GM19099 (cell line): ENCODE measurements around the gene SSC5D.

ENCODE experiments used
- POLR2A ChIP-seq: IDR thresholded peaks from 3 replicates; pipeline ENCODE4 v1.6.1; 2011; ENCODE audit warnings: low read depth; ENCODE audit not compliant: insufficient read length; ENCODE audit errors: extremely low read depth

The SSC5D gene

GRCh38 chr19:55462722-55463121 lies 25.5 kb upstream of the SSC5D start:
- TF ChIP-seq POLR2A = no peak

DNA sequence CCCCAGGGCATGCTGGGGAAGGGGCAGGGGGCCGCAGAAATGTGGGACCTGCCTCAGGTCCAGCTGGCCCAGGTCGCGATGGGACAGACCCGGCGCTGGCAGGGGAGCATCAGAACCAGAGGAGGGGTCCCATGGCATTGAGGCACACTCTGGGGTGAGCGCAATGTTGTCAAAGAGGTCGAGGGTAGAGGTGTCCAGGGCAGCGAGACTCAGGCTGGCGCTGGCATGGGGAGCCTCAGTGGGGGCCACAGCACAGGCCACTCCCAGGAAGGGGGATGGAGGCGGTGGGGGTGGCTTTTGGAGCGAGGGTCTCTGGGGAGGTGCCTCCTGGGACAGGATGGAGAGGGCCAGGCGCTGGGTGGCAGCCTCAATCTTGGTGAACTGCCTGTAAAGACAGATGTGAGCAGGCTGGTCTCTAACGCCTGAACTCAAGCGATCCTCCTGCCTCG lies 24.6 kb upstream of the SSC5D start:
- TF ChIP-seq POLR2A = no peak

DNA sequence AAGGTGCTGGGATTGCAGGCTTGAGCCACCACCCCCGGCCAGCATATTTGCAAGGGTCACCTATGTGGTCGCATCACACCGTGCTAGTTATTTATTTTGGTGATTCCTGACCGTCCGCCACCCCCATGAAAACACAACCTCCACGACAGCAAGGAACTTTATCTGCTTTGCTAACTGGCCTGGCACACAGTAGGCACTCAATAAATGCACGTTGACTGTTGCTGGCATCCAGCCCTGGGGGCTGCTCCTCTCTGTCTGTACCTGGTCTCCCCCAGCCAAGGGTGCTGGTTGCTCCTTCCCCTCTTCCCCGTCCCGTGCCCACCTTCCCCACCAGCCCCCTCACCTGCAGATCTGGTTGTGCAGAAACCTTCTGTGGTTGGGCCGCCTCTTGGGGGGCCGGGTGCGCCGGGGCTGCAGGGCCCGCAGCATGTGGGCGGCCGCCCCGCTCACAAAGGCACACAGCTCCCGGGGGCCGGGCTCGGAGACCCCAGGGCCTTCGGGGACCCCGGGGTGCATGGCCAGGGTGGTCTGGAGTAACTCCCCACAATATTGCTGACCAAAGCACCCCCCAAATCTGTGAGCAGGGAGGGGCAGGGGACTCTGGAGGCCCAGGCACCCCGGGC lies 24.1 kb upstream of the SSC5D start:
- TF ChIP-seq POLR2A = no peak

DNA sequence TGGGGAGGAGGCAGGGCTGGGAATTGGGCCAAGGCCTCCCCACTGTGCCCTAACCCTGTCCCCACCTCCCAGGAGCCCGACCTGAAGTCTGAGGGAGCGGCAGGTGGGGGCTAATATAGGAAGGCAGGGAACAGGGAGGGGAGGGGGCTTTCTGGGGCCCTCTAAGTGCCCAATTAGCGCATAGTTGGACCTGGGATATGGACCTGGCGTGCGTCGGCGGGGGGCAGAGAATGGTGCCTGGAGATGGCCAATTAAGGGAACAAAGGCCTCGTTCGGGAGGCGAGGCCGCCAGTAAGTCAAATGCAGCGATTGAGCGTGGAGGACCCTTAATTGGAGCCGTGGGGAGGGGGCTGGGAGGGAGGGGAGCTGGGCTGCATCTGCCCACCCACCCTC lies 23.6 kb upstream of the SSC5D start, which contains the start of gene C19orf85:
Gene C19orf85, minus strand, starts transcription at position 90 of the 393 bp plus-strand sequence. CDS start 197 bp downstream, outside the sequence.
- no peak for TF ChIP-seq POLR2A

- TF ChIP-seq POLR2A = no peak
These were observed 22.6 kb upstream of the SSC5D start for GRCh38 chr19:55465460-55466240.

GRCh38 chr19:55466241-55466614 lies 22.0 kb upstream of the SSC5D start:
- TF ChIP-seq POLR2A = no peak

DNA sequence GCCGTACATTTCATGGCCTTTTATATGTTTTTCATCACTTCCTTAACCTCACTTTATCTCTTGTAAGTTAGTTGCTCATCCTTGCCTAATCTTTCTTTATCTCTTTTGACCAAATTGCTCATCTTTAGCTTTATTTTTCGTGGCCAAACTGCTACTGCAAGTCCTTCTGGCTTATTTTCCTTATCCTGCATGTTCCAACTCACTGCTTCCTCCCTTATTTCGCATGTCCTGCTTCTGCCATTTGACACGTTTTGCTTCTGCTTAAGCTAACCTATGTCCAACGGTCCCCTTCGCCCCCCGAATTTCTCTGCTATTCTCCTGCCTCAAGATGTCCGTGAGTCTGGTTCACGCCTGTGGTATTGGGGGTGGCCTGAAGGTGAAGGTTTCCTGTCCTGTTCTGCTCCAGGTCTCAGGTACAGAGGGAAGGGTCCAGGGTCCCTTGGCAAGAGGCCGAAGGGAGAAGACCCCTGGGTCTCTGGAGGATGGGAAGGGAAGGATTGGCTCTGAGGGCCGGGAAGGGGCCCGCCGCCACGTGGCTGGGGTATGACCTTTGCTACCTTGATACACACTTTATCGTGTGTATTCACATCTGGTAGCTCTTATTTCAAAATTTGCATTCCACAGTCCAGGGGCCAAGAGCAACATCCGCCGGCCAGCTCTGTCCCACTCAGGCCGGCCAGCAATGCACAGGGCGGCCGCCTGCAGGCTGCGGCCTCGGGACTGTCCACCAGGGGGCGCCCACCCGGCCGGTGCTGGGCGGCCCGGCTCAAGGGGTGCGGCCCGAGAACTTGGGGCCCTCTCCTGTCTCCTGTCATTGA lies 20.8 kb upstream of the SSC5D start:
- TF ChIP-seq POLR2A = no peak

- no peak for TF ChIP-seq POLR2A
These were observed 20.2 kb upstream of the SSC5D start for GRCh38 chr19:55468054-55468393.

GRCh38 chr19:55471266-55471665 lies 17.0 kb upstream of the SSC5D start:
- TF ChIP-seq POLR2A = no peak

DNA sequence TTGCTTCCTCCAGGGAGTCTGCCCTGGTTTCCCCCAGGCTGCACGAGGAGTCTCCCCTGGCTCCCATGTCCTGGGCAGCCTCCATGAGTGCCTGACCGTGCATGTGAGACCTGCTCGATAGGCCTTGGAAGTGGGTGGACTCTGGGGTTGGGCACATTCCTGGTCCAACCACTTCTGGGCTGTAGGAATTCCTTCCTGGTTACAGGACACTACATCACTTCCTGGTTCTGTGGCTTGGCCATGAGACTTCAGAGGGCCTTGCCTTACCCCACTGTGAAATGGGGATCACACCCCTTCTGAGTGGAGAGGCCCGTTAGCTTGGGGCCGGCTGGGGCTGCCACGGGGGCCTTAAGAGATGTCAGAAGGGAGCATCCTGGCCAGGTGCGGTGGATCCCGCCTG lies 15.8 kb upstream of the SSC5D start:
- no peak for TF ChIP-seq POLR2A

DNA sequence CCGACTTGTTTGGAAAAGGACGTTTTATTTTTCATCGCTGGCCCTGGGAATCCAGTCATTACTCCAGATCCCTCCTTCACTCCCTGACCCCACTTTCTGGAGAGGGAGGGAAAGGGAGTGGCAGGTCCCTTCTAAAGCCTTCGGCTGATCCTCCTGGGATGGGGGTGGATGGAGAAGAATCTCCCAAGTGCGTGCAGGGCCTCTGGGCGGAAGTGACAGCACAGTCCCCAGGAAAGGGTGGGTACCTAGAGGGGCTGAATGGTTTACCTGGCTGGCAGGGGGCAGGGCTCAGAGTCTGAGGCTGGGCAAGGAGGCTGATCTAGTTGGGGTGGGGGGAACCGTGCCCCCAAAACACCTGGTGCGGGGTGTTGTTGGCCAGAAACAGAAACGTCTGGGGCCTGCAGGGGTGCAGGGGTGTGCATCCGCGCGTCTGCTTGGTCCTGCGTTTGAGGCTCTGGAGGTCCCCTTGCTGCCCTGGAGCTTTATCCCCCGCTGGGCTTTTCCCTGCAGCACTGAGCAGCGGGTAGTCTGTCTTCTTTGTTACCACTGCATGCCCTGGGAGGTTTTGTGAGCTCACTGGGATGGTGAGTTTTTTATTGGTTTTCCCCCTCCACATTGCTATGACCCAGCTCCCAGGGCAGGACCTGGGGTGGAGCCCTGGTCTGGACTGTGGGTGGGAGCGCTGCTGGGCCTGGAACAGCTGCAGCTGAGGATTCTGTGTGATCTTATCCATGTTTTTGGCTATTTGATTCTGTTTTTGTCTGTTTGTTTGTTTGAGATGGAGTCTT lies 14.8 kb upstream of the SSC5D start:
- TF ChIP-seq POLR2A = no peak

DNA sequence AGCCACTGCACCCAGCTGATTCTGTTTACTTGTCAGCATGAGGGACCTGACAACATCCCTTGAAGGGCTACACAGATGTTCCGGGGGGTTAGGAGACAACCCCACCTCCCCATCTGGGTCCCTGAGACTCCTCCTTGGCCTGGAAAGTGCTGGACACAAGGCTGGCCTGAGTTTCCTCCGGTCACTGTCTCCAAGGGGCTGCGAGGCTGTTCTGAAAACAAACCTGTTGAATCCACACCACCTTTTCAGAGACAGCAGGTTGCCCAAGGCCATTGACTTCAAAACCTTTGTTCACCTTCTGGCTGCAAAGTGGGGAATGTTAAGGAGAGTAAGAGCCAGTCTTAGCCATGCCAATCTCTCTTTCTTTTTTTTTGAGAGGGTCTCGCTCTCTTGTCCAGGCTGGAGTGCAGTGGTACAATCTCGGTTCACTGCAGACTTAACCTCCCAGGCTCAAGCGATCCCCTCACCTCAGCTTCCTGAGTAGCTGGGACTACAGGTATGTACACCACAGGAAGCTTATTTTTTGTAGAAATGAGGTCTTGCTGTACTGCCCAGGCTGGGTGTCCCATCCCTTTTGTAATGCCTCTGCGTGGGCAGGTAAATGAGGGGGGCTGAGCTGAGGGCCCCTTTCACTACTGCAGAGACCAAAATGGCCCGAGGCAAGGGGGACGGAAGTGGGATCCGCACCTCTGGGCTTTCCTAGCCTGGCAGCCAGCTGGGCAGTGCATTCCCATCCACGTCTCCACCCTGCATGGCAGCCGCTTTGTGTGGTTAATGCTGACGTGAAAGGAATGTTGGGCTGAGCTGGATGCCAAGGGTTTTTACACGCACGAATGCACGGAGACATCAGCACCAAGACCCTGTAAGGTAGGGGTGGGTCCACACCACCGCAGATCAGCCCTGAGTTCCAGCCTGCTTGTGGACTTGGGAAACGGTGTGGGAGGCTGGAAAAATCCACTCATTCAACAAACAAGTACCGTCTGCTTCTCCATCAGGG lies 13.7 kb upstream of the SSC5D start:
- TF ChIP-seq POLR2A = no peak

DNA sequence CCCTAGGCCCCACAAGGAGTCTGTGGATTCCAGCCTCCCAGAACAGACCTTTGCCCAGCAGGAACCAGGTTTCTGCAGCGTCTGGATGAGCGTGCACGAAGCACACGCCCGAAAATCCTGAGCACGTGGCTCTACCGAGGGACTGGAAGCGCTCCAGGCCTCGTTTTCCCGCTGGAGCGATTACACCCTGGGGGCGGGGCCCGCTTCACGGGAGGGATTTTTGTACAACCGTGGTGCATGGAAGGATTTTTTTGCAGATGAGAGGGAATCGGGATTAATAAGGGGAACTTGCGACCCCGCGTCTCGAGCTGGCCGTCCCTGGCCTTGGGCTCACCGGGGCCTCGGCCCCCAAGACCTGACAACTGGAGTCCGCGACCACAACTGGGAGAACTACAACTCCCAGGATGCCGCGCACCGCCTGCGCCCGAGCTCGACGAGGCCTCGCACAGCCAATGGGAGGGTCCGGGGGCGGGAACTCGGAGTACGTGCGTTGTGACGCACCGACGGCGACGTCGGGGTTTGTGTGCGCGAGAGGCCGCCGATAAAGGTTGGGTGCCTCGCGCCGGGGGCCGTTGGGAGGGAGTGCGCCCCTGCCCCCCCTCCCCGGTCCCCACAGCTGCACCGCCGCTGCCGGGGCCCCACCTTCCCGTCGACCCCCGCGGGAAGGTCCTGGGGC lies 12.0 kb upstream of the SSC5D start, which contains the start of gene ZNF628:
Gene ZNF628, plus strand, starts transcription at position 518 of the 676 bp plus-strand sequence. CDS start 3,294 bp downstream, outside the sequence.
- peak; percentile 28 for TF ChIP-seq POLR2A

DNA sequence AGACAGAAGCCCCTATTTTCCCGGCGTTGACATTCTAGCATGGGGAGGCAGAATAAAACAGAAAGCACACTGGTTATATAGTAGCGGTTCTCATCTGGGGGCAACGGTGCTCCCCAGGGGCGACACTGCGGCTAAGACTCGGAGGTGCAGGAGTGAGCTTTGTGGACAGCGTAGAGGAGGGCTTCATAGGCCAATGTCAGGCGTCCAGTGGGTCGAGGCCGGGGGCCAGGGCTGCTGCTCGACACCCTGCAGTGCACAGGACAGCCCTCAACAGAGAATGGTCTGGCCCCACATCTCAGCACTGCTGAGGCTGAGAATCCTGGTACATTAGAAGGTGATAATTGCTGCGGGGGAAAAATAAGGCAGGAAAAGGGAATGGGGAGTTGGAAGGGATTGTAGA lies 10.3 kb upstream of the SSC5D start:
- no peak for TF ChIP-seq POLR2A

GRCh38 chr19:55478364-55478763 lies 9.9 kb upstream of the SSC5D start:
- TF ChIP-seq POLR2A = no peak
